GM18508 (cell line): Measurements from ENCODE around the gene GCNT2.
"Not testable (repeated sequence)": the region's sequence is repeated elsewhere in the genome, so short reads cannot be mapped to it uniquely, and the experiment has no call there.

Experiments
- ATAC-seq: cut with Tn5 transposase; IDR thresholded peaks from one replicate; pipeline ENCODE4 v1.9.1; 2021; ENCODE audit warnings: moderate number of reproducible peaks; ENCODE audit not compliant: insufficient read depth, unreplicated experiment

The GCNT2 gene

DNA sequence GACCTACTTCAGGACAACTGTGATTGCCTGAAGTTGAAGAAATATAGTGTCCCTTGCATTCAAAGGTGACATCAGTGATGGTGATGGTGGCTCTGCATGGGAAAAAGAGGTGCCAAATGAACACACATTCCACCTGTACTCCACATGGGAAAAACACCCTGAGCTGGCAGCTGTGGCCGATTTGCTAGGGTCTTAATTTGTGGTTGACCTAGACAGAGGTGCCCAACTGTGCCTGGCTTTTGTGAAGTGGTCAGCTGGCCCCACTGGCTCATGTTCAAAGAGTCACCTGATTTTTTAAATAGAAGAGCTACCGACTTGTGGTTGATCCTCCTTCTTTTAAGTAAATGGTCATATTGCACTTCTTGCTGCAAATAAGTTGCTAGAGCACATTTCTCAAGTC lies 7.6 kb upstream of the GCNT2 start:
- ATAC-seq: no peak

DNA sequence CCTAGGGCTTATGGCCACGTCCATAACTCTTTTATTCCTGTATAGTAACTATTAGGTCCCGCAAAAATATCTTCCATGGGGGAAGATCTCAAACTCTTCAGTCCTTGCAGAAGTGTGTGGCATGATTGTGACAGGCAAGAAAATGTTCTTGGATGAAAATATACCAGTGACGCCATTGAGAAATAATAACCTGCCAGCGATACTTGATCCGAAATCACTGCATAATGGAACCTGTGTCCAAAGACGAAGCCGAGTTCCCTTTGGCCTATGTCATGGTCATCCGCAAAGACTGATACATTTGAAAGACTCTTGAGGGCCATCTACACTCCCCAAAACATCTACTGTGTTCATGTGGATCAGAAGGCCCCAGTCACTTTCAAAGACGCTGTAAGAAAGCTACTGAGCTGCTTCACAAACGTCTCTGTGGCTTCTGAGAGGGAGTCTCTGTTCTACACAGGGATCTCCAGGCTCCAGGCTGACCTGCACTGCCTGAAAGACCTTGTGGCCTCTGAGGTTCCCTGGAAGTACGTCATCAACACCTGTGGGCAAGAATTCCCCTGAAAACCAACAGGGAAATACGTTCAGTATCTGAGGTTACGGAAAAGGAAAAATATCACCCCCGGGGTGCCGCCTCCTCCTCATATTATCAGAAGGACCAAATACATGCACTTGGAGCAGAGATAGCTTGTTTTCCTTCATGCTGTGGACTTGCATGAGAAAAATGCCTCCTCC lies 6.9 kb upstream of the GCNT2 start:
- no peak for ATAC-seq

DNA sequence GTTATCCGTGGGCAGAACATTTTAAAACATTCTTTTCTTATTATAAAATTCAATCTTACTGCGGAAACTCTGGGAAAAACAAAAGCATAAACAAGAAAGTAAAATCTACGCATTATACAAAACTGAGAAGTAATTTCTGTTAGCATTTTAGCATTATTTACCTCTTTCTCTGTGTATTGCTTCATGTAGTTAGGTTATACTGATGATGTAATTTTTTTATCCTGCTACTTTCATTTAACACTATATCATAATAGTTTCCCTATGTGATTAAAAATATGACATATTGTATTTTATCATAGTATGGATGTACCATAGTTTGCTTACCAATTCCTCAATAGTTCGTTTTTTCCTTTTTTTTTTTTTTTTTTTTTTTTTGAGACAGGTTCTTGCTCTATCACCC lies 4.2 kb upstream of the GCNT2 start:
- no peak for ATAC-seq

DNA sequence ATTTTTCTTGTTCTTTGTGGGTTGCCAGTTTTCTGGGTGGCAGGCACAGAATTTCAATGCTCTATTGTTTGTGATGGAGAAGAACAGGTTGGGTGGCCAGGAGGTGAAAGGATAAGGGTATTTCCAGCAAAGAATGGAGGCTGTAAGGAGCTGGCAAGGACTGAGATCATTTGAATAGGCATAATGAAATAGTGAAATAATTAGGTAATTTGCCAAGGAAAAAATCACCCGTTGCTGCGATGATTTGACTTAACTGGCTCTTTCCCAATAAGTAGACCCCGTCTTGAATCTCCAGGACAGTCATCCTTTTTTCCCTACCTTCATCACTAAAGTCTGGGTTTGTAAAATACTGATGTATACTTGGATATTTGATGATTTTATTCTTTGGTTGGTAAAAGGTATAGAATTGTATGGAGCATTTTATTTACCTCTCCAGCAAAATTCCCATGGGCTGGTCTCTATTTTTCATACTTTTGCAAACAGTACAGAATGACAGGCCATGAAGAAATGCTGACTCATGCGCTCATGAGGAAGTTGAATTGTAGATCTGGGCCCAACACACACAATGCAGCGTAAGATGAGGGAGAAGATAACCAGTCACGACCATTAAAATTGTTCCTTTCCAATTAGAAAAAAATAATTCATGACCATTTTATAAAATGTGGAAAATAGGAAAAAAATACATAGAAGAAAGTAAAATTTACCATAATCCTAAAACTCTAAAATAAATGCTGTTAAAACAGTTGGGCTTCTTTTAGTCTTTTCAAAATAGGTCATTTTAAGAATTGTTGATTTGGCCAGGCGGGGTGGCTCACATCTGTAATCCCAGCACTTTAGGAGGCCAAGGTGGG lies 2.4 kb upstream of the GCNT2 start:
- ATAC-seq: no peak

DNA sequence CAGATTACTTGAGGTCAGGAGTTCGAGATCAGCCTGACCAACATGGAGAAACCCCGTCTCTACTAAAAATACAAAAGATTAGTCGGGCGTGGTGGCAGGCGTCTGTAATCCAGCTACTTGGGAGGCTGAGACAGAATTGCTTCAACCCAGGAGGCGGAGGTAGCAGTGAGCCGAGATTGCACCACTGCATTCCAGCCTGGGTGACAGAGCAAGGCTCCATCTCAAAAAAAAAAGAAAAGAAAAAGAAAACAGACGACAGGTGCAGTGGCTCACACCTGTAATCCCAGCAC lies 1.8 kb upstream of the GCNT2 start:
- not testable (repeated sequence) for ATAC-seq

DNA sequence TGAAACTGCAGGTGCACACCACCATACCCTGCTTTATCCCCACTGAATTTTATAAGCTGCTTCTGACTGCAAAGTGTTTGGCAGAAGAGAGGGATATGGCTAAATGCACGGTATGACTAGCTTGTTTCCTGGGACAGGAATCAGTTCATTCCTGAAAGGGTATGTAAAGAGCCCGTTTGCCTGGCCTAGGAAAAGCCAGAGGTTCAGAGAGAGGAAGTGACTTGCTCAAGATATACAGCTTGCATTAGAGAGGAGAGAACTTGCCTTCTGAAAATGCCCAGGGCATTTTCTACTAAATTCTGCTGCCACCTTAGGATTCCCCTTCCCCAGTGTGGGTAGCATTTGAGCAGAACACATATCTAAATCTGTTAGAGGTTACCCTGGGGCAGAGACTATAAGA lies 683 bp upstream of the GCNT2 start:
- ATAC-seq: no peak

DNA sequence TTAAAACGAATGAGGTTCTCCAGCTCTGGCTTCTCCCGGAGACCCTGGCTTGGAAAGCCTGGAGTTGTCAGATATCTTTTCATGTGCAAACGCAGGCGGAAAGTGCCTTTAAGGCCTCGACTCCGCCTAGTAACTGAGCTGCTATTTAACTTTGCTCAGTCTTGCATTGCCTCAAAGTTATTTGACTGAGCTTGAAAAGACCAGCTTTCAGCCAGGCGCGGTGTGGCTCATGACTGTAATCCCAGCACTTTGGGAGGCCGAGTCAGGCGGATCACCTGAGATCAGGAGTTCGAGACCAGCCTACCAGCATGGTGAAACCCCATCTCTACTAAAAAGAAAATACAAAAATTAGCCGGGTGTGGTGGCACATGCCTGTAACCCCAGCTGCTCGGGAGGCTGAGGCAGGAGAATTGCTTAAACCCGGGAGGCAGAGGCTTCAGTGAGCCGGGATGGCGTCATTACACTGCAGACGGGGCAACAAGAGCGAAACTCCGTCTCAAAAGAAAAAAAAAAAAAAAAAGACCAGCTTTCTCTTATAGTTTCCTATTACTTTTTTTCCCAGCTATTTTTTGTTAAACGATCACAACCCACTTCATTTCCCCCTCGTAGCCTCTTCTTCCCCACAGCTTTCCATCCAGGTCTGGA lies 1.9 kb downstream of the GCNT2 start:
- ATAC-seq: no peak

DNA sequence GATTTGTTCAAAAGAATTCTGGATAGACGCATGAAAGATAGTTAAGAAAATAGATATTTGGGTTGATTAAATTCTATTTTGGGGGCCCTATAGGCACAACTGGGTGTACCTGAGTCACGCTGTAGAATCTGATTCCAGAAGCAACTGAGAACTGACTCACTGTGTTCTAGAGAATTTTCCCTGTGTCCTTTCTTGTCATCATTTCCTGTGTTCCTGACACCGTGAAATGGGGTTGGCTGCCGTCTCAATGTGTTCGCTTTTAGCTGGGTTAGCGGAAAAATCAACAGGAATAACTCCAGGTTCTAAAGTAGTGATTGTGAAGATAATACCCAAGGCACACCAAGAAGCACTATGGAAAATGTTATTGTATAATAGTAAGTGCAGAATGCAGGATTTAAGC lies 5.0 kb downstream of the GCNT2 start:
- no peak for ATAC-seq

DNA sequence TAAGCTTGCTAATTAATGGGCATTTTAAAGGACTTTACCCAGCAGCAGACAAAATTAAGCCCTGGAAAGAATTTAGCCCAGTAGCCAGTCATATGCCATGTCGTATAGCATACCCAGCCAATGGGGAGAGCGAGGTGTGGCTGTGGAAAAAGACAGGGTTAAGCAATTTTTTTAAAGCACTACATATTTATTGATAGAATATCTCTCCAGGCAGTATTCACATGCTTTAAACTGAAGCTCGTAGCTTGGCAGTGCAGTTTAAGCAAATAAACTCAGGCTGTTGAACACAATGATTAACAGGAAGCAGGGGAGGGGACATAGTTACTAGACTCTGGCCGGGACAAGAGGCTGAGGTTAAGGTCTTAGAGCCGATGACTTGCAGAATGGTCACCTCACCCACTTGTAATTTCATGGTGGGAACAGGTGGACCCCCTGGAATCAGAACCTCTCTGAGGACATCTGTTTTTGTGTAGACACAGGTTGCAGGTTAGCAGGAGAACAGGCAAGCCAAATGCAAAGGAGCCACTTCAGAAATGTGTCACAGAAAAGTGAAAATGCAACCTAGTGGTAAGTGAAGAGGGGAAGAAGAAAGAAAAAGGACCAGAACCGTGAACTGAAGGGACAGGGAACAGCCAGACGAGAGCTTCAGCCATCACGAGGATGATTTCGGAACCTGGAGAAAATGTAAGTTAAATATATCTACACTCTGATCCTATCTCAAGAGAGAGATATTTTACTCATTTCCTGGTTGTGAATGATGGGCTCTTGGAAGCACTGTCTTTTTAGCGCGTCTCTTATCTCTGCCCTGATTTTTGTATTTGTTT lies 7.2 kb downstream of the GCNT2 start:
- peak; percentile 43 for ATAC-seq

DNA sequence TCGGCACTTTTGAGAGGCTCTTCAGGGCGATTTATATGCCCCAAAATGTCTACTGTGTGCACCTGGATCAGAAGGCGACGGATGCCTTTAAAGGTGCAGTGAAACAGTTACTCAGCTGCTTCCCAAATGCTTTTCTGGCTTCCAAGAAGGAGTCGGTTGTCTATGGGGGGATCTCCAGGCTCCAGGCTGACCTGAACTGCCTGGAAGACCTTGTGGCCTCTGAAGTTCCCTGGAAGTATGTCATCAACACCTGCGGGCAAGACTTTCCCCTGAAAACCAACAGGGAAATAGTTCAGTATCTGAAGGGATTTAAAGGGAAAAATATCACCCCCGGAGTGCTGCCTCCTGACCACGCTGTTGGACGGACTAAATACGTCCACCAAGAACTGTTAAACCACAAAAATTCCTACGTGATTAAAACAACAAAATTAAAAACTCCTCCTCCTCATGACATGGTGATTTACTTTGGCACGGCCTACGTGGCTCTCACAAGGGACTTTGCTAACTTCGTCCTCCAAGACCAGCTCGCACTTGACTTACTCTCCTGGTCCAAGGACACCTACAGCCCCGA lies 8.2 kb downstream of the GCNT2 start:
- no peak for ATAC-seq

DNA sequence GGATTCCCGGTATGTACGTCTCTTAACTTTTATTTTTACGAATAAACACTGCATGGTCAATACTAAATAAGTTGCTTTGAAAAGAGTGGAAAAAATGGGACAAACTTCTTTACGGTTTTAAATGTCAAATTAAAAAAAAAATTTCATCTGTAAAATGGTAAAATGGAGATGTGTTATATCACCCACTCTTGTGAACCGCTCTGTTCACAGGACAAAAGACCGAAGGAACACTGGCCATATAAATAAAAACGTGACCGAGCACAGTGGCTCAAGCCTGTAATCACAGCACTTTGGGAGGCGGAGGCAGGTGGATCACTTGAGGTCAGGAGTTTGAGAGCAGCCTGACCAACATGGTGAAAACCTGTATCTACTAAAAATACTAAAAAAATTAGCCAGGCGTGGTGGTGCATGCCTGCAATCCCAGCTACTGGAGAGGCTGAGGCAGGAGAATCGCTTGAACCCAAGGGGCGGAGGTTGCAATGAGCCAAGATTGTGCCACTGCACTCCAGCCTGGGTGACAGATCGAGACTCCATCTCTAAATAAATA lies 8.8 kb downstream of the GCNT2 start:
- ATAC-seq: not testable (repeated sequence)

DNA sequence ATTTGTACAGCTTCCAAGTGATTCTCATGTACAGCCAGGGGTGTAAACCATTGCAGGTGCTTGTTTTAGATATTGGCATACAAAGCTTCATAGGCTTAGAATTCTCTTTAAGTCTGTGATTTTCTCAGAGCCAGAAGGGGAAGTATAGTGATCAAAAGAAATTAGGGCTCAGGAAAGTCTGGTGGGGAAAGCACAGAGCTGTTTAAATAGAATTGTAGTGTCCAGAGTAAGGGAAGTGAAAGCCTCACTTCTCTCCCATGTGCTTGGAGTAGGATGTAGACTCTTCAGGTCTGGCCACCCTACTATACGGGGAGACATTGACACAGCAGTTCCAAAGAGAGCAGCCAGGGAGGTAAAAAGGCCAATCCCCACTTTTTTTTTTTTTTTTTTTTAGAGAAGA lies 10.4 kb downstream of the GCNT2 start:
- ATAC-seq: no peak

DNA sequence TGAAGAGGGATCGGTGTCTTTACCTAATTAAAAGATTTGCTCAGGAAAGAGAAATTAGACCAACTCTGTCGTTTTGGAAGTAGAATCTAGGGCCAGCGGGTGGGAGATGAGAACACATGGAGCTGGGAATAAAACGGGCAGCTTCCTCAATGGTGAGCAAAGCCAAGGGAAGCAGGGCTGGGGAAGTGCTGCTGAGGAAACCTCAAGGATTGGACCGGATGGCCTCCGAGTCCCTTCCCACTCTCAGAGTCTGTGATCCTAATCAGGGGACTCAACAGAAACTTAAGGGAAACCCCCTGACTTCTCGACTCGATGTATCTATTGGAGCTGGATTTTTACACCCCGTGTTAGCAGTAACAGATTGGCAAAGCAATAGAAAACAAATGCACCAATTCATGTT lies 10.8 kb downstream of the GCNT2 start:
- ATAC-seq: no peak

DNA sequence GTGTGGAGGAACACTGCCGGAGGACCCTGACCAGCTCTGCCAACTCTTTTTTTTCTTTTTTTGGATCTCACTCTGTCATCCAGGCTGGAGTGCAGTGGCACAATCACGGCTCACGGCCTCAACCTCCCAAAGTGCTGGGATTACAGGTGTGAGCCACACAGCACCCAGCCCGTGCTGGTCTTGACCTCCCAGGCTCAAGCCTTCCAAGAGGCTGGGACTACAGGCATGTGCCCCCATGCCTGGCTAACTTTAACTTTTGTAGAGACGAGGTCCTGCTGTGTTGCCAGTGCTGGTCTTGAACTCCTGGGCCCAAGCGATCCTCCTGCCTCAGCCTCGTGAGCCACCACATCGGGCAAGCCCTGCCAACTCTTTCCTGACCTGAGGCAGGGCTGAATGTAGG lies 11.2 kb downstream of the GCNT2 start:
- ATAC-seq: no peak

DNA sequence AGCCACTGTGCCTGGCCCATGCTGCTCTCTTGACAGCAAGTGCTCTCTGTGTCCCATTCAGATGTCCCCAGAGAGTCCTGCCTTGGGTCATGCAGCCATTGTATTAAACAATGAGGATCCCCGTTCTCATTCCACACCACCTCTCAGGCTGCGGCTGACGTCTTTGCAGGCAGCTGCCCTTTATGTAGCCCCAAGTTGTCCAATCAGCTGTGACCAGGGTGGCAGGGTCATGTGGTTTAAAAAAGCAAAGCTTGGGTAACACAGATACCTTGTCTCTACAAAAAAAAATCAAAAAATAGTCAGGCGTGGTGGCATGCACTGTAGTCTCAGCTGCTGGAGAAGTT lies 13.2 kb downstream of the GCNT2 start:
- peak; percentile 2 for ATAC-seq

DNA sequence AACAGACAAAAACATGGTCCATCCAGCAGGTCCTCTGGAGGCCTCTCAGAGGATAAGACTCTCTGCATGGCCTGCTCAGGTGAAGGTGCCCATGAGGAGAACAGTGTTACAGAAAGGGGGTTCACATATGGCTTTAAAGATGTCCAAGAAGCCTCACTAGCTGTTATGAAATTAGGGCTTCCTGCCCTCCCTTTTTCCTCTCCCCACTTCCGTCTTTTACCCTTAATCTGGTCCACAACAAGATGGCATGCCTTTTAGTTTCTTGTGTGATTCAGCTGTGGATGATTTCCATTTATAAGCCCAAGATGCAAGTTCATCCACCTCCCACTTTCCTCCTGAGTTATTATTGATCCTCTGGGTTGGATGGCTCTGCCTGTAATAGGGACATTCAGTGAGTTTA lies 14.0 kb downstream of the GCNT2 start:
- no peak for ATAC-seq

DNA sequence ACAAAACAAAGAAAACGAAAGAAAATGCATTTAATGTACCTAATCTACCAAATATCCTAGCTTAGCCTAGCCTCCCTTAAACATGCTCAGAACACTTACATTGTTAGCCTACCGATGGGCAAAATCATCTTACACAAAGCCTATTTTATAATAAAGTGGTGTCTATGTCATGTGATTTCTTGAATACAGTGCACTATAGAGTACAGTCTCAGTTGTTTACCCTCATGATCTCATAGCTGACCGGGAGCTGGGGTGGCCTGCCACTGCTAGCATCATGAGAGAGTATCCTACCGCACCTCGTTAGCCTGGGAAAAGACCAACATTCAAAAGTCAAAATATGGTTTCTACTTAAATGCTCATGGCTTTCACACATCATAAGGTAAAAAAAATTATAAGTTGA lies 16.6 kb downstream of the GCNT2 start:
- ATAC-seq: no peak

DNA sequence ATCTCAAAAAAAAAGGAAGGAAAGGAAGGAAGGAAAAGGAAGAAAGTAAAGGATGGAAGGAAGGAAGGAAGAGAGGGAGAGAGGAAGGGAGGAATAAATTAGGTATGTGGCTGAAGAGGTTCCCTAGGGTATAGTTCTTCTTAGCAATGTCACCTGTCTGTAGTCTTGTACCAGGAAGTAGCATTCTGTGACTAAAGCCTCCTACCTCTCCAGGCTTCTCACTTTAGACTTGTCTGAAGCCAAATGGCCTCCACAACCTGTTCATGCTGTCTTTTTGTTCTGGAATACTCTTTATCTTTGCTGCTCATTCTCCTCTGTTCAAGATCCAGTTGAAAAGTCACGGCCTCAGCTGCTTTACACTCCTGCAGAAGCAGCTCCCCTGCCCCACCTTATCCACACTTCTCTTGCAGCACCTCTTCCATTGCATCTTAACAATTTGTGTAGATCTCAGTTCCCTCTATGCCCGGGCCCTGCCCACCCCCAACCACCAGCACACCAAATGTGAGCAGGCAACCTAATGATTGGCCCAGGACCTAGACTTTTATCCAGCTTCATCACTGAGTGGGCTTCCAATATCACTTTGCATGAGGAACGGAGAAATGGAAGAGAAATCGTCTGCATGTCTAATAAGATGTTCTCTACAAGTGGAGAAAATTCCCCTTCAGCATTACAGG lies 19.1 kb downstream of the GCNT2 start:
- no peak for ATAC-seq

DNA sequence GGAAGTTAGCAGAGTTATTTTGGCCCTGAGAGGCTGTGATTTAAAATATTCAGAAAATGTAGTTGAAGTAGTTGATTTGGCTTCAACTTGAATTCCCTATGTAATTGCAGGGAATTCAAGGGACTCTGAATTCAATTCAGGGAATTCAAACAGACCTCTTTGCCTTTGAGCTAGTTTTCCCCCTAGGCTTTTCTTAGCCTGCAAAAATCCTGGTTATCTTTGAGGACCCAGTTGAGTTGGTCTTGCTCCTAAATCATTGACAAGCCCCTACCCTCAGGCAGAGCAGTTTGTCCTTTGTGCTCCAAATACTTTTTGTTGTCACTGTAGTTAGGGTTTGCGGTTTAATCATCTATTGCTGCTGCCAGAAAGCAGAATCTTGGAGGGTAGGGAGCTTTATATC lies 20.4 kb downstream of the GCNT2 start:
- no peak for ATAC-seq

DNA sequence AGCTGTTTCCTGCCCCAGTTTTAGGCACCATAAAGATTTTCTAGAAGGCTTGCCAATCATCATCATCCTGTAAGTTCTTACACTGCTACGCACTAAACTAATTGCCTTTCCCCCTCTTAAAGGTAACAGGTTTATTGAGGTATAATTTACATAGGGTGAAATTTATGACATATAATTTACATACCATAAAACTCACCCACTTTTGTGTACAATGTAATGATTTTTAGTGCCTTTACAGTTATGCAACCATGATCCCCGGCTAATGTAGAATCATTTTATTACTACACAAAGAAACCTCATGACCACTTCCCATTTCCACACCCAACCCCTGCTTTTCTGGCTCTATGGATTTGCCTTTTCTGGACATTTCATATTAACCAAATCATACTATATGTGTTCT lies 21.1 kb downstream of the GCNT2 start:
- no peak for ATAC-seq
